SKM-1 treated with dmso at 0.1 percent for 144 hours (cell line): ENCODE results near the gene PUSL1.

ENCODE experiments used
- DNase-seq: peaks from one replicate; lab custom pipeline; 2025; ENCODE audit not compliant: unreplicated experiment; lab: John Stamatoyannopoulos, UW

The PUSL1 gene

GRCh38 chr1:1279028-1279427, 29.4 kb upstream of the PUSL1 start:
- DNase-seq = no peak

DNA sequence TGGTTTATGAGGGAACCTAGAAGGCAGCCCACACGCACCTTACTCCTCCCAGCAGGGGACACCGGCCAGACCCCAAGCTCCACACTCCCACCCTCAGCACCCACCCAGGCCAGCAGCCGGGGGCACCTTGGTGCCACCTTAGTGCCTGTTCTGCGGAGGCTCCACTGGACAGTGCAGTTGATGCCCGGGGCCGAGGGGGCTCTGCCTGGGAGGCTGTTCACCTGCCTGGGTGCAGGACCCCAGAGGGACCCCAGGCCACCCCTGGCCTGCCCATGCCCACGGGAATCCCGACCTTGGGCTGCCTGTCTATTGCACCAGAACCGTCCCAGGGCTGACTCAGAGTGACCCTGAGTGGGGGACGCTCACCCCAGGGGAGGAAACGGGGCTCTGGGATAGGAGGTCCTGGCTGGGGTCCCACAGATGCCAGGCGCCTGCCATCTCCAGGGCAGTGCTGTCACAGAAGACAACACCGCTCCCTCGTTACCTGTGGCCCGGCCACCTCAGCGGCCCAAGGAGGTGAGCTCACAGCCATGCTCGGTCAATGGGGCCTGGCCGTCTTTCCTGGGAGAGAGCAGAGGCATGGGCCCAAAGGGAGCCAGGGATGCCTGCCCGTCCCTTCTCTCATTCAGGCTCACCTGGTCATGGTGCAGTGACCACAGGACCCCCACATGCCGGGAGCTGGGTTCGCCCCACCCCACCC, 27.5 kb upstream of the PUSL1 start:
- DNase-seq = no peak

DNA sequence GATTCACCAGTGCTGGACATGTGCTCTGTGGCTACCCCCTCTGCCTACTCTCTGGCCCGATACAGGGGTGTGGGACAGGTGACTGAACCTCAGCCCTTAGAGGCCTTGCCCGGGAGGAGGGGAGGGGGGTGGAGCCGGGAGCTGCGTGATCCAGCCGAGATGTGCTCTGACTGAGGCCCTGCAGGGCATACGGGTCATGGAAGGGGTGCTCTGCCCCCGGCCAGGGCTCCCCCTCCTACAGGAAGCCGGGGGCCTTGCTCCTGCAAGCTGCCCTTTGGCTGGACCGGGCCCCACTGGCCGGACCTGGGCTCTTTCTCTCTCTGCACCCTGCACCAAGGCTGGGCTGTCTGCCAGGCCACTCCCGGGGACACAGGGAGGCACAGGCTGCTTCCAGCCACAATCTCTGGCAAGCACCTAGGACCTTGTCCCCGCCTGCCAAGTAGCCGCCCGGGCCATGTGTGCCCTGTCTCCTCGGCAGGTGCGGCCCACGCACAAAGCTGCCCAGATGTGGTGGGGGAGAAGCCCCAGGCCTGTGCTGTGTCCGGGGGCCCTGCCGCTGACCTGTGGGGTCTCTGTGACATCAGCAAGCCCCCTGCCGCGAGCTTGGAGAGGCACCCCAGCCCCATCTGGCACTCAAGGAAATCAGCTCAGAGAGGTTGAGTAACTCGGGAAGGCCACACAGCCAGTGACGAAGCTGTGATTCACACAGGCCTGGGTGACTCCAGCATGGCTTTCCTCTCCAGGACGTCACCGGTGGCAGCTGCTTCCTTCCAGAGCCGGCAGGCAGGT, 26.7 kb upstream of the PUSL1 start:
- DNase-seq = no peak

GRCh38 chr1:1282998-1283397, 25.4 kb upstream of the PUSL1 start:
- DNase-seq = no peak

DNA sequence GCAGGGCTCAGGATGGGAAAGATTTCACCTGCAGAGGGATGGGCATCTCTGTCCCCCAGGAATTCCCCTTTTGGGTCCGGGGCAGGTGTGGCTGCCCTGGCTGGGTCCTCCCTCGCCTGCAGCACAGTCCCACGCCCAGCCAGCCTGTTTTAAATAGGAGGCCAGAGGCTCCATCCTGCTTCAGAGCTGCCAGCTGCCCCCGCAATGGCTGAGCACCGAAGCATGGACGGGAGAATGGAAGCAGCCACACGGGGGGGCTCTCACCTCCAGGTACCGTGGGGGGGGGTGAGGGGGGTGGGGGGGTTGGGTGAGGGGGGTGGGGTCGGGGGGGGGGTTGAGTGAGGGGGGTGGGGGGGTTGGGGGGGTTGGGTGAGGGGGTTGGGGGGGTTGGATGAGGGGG, 24.6 kb upstream of the PUSL1 start:
- DNase-seq = no peak

- DNase-seq = no peak
Observed at GRCh38 chr1:1284221-1285101, 23.9 kb upstream of the PUSL1 start.

DNA sequence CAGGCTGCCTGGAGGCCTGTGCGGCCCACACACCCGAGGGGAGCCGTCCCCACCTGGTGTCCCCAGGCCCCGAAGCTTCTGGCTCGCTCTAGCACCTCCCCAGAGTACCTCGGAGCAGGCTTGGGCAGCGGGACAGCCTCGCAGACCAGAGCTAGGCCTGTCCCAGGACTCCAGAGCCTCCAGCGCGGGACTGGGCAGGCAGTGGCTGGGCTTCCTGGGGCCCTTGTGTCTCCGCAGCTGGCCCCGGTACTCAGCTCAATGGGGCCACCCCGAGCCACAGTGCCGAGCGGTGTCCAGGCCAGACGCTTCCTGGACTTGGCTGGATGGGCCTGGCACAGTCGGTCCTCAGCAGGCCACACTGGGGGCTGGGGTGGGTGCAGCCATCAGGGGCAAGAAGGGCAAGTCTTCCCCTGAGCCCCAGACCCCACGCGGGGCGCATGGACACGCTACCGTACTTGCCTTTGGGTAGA, 23.3 kb upstream of the PUSL1 start:
- no peak for DNase-seq

GRCh38 chr1:1285611-1286311, 22.6 kb upstream of the PUSL1 start:
- DNase-seq = no peak

- no peak for DNase-seq
Observed at GRCh38 chr1:1286313-1287261, 21.8 kb upstream of the PUSL1 start.

GRCh38 chr1:1287288-1288110, 20.9 kb upstream of the PUSL1 start:
- DNase-seq = no peak

- peak; percentile 23 for DNase-seq
Observed at GRCh38 chr1:1290238-1290731, 18.1 kb upstream of the PUSL1 start.

GRCh38 chr1:1291023-1291528, 17.3 kb upstream of the PUSL1 start:
- no peak for DNase-seq

- peak; percentile 18 for DNase-seq
Observed at GRCh38 chr1:1291548-1292441, 16.6 kb upstream of the PUSL1 start.

DNA sequence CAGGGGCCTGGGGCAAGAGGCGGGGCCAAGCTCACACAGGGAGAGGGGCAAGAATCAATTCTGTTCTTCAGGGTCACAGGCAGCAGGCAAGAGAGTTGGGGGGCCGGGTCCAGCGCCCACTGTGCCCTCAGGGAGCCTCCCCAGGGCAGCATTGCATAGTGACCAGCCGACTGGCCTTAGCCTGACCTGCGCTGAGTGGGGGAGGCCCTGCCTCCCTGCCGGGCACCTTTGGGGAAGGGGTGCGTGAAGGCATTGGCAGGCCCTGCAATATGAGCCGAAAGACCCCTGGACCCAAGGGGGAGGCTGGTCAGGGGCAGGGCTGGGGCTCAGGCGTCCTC, 16.0 kb upstream of the PUSL1 start:
- no peak for DNase-seq

GRCh38 chr1:1292851-1293250, 15.5 kb upstream of the PUSL1 start:
- no peak for DNase-seq

- no peak for DNase-seq
Observed at GRCh38 chr1:1293263-1294249, 14.8 kb upstream of the PUSL1 start.
